HEK293T (cell line): ENCODE results near the gene AIFM1.

Source experiments
- ARNT ChIP-seq: fragments of 450-650 bp; IDR thresholded peaks from 2 replicates; pipeline ENCODE4 v1.6.1; 2017; ENCODE audit warnings: mild to moderate bottlenecking
- BHLHE40 ChIP-seq: fragments of 450-650 bp; IDR thresholded peaks from 2 replicates; pipeline ENCODE4 v1.6.1; 2016; ENCODE audit warnings: mild to moderate bottlenecking, moderate library complexity, borderline replicate concordance
- ELF4 ChIP-seq: fragments of 450-650 bp; IDR thresholded peaks from 2 replicates; pipeline ENCODE4 v1.6.1; 2017; ENCODE audit warnings: antibody characterized with exemption
- FOXK2 ChIP-seq: fragments of 450-650 bp; IDR thresholded peaks from 2 replicates; pipeline ENCODE4 v1.6.1; 2016; ENCODE audit warnings: mild to moderate bottlenecking
- FOXM1 ChIP-seq: fragments of 450-650 bp; IDR thresholded peaks from 2 replicates; pipeline ENCODE4 v1.6.1; 2017; ENCODE audit warnings: mild to moderate bottlenecking, borderline replicate concordance
- L3MBTL2 ChIP-seq: fragments of 450-650 bp; conservative IDR thresholded peaks from 2 replicates; pipeline ENCODE4 v1.6.1; 2016; ENCODE audit warnings: mild to moderate bottlenecking
- NFRKB ChIP-seq: fragments of 450-650 bp; IDR thresholded peaks from 2 replicates; pipeline ENCODE4 v1.6.1; 2016; ENCODE audit warnings: mild to moderate bottlenecking, moderate library complexity
- SP1 ChIP-seq: fragments of 450-650 bp; IDR thresholded peaks from 2 replicates; pipeline ENCODE4 v1.6.1; 2017
- TARDBP ChIP-seq: fragments of 450-650 bp; IDR thresholded peaks from 2 replicates; pipeline ENCODE4 v1.6.1; 2016

DNA sequence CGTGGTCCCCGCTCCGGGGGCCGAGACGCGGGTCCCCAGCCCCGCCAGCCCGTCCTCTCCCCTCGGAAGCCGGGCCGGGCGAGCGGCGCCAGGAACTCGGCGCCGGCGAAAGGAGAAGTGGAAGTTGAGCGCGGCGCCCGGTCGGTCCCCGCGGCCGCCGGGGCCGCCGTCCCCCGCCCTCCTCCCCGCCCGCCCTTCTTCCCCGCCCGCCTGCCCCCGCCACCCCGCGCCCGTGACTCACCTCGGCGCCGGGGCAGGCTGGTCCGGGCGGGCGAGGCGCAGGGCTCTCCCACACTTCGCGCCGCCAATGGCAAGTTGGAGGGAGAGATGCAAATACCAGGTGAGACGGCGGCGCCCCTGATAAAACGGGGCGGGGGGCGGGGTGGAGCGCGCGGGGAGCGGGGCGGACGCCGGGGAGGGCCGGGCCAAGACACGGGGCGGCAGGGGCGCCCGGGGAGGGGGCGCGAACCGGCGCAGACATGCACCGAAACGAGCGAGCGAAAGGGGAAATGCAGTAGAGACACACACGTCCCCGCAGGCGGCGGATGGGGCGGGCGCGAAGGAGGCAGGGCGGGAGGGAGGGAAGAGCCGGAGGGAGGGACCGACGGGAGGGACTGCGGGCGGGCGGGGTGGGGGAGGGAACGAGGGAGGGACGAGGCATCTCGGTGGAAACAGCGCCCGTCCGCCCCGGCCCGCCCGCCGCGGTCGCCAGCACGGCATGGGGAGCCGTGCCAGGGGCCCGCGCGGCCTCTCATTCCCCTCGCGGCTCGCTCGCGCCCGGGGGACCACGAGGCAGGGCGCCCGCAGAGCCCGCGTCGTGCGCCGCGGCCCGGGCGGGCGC is 55.0 kb downstream of the AIFM1 start, which contains the start of gene ELF4:
- no peak for TF ChIP-seq ELF4
- no peak for TF ChIP-seq FOXK2
- no peak for TF ChIP-seq FOXM1
- no peak for TF ChIP-seq NFRKB
- no peak for TF ChIP-seq TARDBP
- no peak for TF ChIP-seq BHLHE40
- TF ChIP-seq SP1, result no peak
- TF ChIP-seq ARNT, result no peak
- TF ChIP-seq L3MBTL2, result no peak
